Measurements from ENCODE around the gene MPL.

The MPL gene

GRCh38 chr1:43360616-43361015 is 23.0 kb downstream of the MPL start:
- TF ChIP-seq CSRNP3 (CRISPR knock-in tag; IDR thresholded peaks at IDR 0.05) (no peak), ESRRG (CRISPR knock-in tag; IDR thresholded peaks at IDR 0.05) (no peak), ZFP30 (CRISPR knock-in tag; IDR thresholded peaks at IDR 0.05) (no peak), BACH2 (CRISPR knock-in tag; IDR thresholded peaks at IDR 0.05; ENCODE audit: borderline replicate concordance) (no peak), OSR1 (CRISPR knock-in tag; IDR thresholded peaks at IDR 0.05) (no peak), CSDC2 (CRISPR knock-in tag; IDR thresholded peaks at IDR 0.05) (no peak), TOX (CRISPR knock-in tag; IDR thresholded peaks at IDR 0.05; ENCODE audit: borderline replicate concordance) (no peak)
- ATAC-seq, result no peak

- TF ChIP-seq ZC3H10 (CRISPR knock-in tag; IDR thresholded peaks at IDR 0.05), result no peak
- no peak for TF ChIP-seq CREB5 (CRISPR knock-in tag; IDR thresholded peaks at IDR 0.05; ENCODE audit: low read depth)
- TF ChIP-seq TOX (CRISPR knock-in tag; IDR thresholded peaks at IDR 0.05; ENCODE audit: borderline replicate concordance), result no peak
- no peak for TF ChIP-seq ZFP3 (CRISPR knock-in tag; IDR thresholded peaks at IDR 0.05)
- TF ChIP-seq ZNF8 (CRISPR knock-in tag; IDR thresholded peaks at IDR 0.05), result no peak
- TF ChIP-seq ZFP30 (CRISPR knock-in tag; IDR thresholded peaks at IDR 0.05), result no peak
- no peak for TF ChIP-seq PATZ1 (CRISPR knock-in tag; IDR thresholded peaks at IDR 0.05; ENCODE audit: borderline replicate concordance)
- TF ChIP-seq TSHZ2 (CRISPR knock-in tag; IDR thresholded peaks at IDR 0.05), result no peak
- TF ChIP-seq OSR1 (CRISPR knock-in tag; IDR thresholded peaks at IDR 0.05), result no peak
- TF ChIP-seq ARNTL (CRISPR knock-in tag; IDR thresholded peaks at IDR 0.05; ENCODE audit: borderline replicate concordance, low read depth), result no peak
- TF ChIP-seq ZNF565 (CRISPR knock-in tag; conservative IDR thresholded peaks at IDR 0.05; ENCODE audit: low read depth), result no peak
- TF ChIP-seq CSRNP3 (CRISPR knock-in tag; IDR thresholded peaks at IDR 0.05), result no peak
- no peak for TF ChIP-seq ISL1 (CRISPR knock-in tag; IDR thresholded peaks at IDR 0.05)
- TF ChIP-seq PPARA (CRISPR knock-in tag; IDR thresholded peaks at IDR 0.05; ENCODE audit: borderline replicate concordance), result no peak
- TF ChIP-seq POU6F1 (CRISPR knock-in tag; IDR thresholded peaks at IDR 0.05; ENCODE audit: borderline replicate concordance, low read depth), result no peak
- TF ChIP-seq BACH2 (CRISPR knock-in tag; IDR thresholded peaks at IDR 0.05; ENCODE audit: borderline replicate concordance), result no peak
- TF ChIP-seq RARB (CRISPR knock-in tag; IDR thresholded peaks at IDR 0.05), result no peak
- ATAC-seq, result no peak
Observed at GRCh38 chr1:43363283-43363934, 25.8 kb downstream of the MPL start.

Measured in SK-N-SH treated with all-trans-retinoic acid at 6 μM for 48 hours (cell line).